ENCODE measurements around the gene CLN3. TPM values are rescaled to one million over a fixed set of nuclear protein-coding genes. Genes with fewer than 3 reads are reported as not detected.

CLN3 gene
- total and polyA plus RNA-seq, 3 experiments from 2014 or later, result 32.5 to 38.2 (median 36.1) TPM

DNA sequence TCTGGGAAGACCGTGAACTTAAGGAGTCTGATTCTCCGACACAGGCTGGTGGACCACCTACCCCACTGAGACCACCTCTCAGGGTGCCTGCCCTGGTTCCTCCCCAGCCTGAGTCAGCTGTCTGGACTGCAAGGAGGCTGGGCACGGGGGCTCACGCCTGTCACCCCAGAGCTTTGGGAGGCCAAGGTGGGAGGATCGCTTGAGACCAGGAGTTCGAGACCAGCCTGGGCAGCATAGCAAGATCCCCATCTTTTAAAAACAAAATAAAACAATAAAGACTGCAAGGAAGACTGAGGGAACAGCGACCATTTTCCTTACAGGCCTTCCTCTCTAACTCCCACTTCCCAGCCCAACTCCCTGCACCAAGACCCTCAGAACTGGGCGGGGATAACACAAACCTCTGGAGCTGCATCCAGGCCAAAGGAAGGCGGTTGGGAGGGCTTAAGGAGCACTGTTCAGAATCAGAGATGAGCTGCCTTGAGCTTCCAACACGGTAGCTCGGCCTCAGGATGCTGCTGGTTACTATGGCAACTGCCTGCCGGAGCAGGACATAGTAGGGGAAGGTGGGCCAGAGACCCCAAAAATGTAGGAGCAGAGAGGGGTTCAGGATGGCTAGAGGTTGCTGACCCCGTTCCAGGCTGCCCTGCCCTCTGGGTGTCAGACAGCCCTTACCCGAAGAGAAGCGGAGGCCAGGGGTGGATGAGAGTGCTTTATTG is 7.0 kb upstream of the CLN3 start:
- Mint-ChIP-seq H3K27ac (peak overlapping the region in 5 of 8 donors; percentile 51 to 87 (median 68)), H3K36me3 (peaks cover 0 to 38% (median 8%) of the 10 kb centered on the region in 3 donors), H3K9me3 (no peaks in the 10 kb centered on the region), H3K4me3 (peak overlapping the region in 1 of 7 donors; percentile 81), H3K4me1 (peaks cover 38 to 46% (median 44%) of the 10 kb centered on the region in 3 donors), H3K27me3 (no peaks in the 10 kb centered on the region)
- Histone ChIP-seq H3K27ac (ENCODE audit: low read depth, low read length) (no peak overlapping the region), H3K4me3 (ENCODE audit: low read length) (no peak overlapping the region), H3K27me3 (ENCODE audit: insufficient read depth, low read length, poor library complexity, severe bottlenecking) (no peaks in the 10 kb centered on the region), H3K9me3 (ENCODE audit: low read length) (no peaks in the 10 kb centered on the region), H3K36me3 (ENCODE audit: insufficient read depth, low read length) (no peaks in the 10 kb centered on the region), H3K4me1 (ENCODE audit: insufficient read depth, low read length) (peaks cover 33% of the 10 kb centered on the region)
- ChIA-PET CTCF (no interaction called here), POLR2A (no interaction called here)
- DNase-seq, result no peak

DNA sequence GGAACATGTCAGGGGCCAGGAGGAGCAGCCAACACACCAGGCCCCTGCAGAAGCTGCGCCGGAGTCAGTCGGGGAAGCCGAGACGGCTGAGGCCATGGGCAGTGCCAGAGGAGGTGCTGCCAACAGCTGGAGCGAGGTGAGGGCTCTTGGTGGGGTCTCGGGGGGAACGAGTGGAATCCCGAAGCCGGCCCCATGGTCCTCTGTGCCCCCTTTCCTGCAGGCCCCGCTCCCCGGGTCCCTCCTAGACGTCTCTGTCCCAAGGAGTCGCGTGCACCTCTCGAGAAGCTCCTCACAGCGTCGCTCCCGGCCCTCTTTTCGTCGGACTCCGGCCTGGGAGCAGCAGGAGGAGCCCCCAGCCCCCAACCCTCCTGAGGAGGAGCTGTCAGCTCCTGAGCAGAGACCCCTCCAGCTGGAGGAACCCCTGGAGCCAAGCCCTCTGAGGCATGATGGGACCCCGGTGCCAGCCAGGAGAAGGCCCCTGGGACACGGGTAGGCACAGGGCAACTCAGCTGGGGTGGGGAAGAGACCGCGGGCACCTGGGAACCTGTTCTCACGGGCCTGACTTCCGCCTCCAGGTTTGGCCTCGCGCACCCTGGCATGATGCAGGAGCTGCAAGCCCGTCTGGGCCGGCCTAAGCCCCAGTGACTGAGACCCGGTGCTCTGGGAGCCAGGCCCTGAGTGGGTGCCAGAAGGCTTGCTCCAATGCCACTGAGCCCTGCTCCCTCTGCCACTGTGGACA is 6.2 kb upstream of the CLN3 start:
- Histone ChIP-seq H3K4me1 (ENCODE audit: insufficient read depth, low read length) (peaks cover 41% of the 10 kb centered on the region), H3K36me3 (ENCODE audit: insufficient read depth, low read length) (no peaks in the 10 kb centered on the region), H3K4me3 (ENCODE audit: low read length) (no peak overlapping the region), H3K9me3 (ENCODE audit: low read length) (no peaks in the 10 kb centered on the region), H3K27me3 (ENCODE audit: insufficient read depth, low read length, poor library complexity, severe bottlenecking) (no peaks in the 10 kb centered on the region), H3K27ac (ENCODE audit: low read depth, low read length) (no peak overlapping the region)
- POLR2A ChIA-PET, result no interaction called here
- no peak for DNase-seq
- Mint-ChIP-seq H3K27ac (peak overlapping the region in 5 of 8 donors; percentile 19 to 100 (median 78)), H3K27me3 (no peaks in the 10 kb centered on the region), H3K9me3 (no peaks in the 10 kb centered on the region), H3K4me3 (peak overlapping the region in 3 of 7 donors; percentile 8 to 86 (median 32)), H3K36me3 (peaks cover 0 to 38% (median 8%) of the 10 kb centered on the region in 3 donors), H3K4me1 (peaks cover 45 to 54% (median 52%) of the 10 kb centered on the region in 3 donors)
- CTCF ChIA-PET, result no interaction called here

DNA sequence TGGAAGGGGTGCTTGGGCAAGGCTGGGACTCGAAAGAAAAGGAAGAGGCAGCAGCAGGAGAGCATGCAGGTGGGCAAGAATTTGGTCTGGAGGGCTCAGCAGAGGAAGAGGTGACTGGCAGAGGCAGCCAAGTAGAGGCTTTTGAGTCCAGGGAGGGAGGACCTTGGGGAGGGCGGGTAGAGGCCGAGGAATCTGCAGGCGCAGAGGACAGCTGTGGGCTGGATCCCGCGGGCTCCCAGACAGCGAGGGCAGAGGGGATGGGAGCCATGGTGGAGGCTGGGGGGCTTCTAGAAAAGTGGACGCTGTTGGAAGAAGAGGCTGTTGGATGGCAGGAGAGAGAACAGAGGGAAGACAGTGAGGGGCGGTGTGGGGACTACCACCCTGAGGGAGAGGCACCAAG is 5.5 kb upstream of the CLN3 start:
- Histone ChIP-seq H3K4me1 (ENCODE audit: insufficient read depth, low read length) (peaks cover 44% of the 10 kb centered on the region), H3K27me3 (ENCODE audit: insufficient read depth, low read length, poor library complexity, severe bottlenecking) (no peaks in the 10 kb centered on the region), H3K9me3 (ENCODE audit: low read length) (no peaks in the 10 kb centered on the region), H3K36me3 (ENCODE audit: insufficient read depth, low read length) (no peaks in the 10 kb centered on the region), H3K27ac (ENCODE audit: low read depth, low read length) (no peak overlapping the region), H3K4me3 (ENCODE audit: low read length) (no peak overlapping the region)
- peak overlapping the region in 6 of 7 donors; percentile 8 to 86 (median 32) for H3K4me3 Mint-ChIP-seq
- DNase-seq, result no peak
- peaks cover 0 to 38% (median 8%) of the 10 kb centered on the region in 3 donors for H3K36me3 Mint-ChIP-seq
- peaks cover 48 to 59% (median 54%) of the 10 kb centered on the region in 3 donors for H3K4me1 Mint-ChIP-seq
- no peaks in the 10 kb centered on the region for H3K9me3 Mint-ChIP-seq
- CTCF ChIA-PET, result interaction anchor here (0.8 kb wide), 1 partner anchor 44 kb away, joined by 5 read pairs; no protein-coding TSS in a partner anchor
- peak overlapping the region; percentile 72 to 100 (median 96) for H3K27ac Mint-ChIP-seq
- no peaks in the 10 kb centered on the region for H3K27me3 Mint-ChIP-seq
- POLR2A ChIA-PET, result no interaction called here

- H3K9me3 Mint-ChIP-seq, result no peaks in the 10 kb centered on the region
- H3K27ac Mint-ChIP-seq, result peak overlapping the region; percentile 91 to 100 (median 99)
- peaks cover 44% of the 10 kb centered on the region for H3K4me1 ChIP-seq (ENCODE audit: insufficient read depth, low read length)
- CTCF ChIA-PET, result interaction anchor here (0.8 kb wide), 1 partner anchor 45 kb away, joined by 5 read pairs; no protein-coding TSS in a partner anchor
- H3K27ac ChIP-seq (ENCODE audit: low read depth, low read length), result no peak overlapping the region
- H3K4me3 Mint-ChIP-seq, result peak overlapping the region in 4 of 7 donors; percentile 8 to 86 (median 35)
- no peaks in the 10 kb centered on the region for H3K36me3 ChIP-seq (ENCODE audit: insufficient read depth, low read length)
- peaks cover 53 to 64% (median 59%) of the 10 kb centered on the region in 3 donors for H3K4me1 Mint-ChIP-seq
- peaks cover 0 to 42% (median 8%) of the 10 kb centered on the region in 3 donors for H3K36me3 Mint-ChIP-seq
- POLR2A ChIA-PET, result no interaction called here
- H3K27me3 Mint-ChIP-seq, result no peaks in the 10 kb centered on the region
- no peaks in the 10 kb centered on the region for H3K27me3 ChIP-seq (ENCODE audit: insufficient read depth, low read length, poor library complexity, severe bottlenecking)
- no peak overlapping the region for H3K4me3 ChIP-seq (ENCODE audit: low read length)
- DNase-seq, result no peak
- no peaks in the 10 kb centered on the region for H3K9me3 ChIP-seq (ENCODE audit: low read length)
Measured at GRCh38 chr16:28496844-28497243, 5.0 kb upstream of the CLN3 start.

GRCh38 chr16:28495795-28496749 is 4.2 kb upstream of the CLN3 start:
- Histone ChIP-seq H3K4me3 (ENCODE audit: low read length) (peak overlapping the region; percentile 79), H3K36me3 (ENCODE audit: insufficient read depth, low read length) (no peaks in the 10 kb centered on the region), H3K27me3 (ENCODE audit: insufficient read depth, low read length, poor library complexity, severe bottlenecking) (no peaks in the 10 kb centered on the region), H3K4me1 (ENCODE audit: insufficient read depth, low read length) (peaks cover 48% of the 10 kb centered on the region), H3K27ac (ENCODE audit: low read depth, low read length) (peak overlapping the region; percentile 85), H3K9me3 (ENCODE audit: low read length) (no peaks in the 10 kb centered on the region)
- no peaks in the 10 kb centered on the region for H3K9me3 Mint-ChIP-seq
- H3K27me3 Mint-ChIP-seq, result no peaks in the 10 kb centered on the region
- H3K4me1 Mint-ChIP-seq, result peaks cover 57 to 72% (median 64%) of the 10 kb centered on the region in 3 donors
- POLR2A ChIA-PET, result no interaction called here
- CTCF ChIA-PET, result no interaction called here
- H3K36me3 Mint-ChIP-seq, result peaks cover 0 to 50% (median 8%) of the 10 kb centered on the region in 3 donors
- H3K27ac Mint-ChIP-seq, result peak overlapping the region; percentile 92 to 100 (median 99)
- DNase-seq, result no peak
- H3K4me3 Mint-ChIP-seq, result peak overlapping the region; percentile 88 to 98 (median 93)

GRCh38 chr16:28495098-28495793 is 3.4 kb upstream of the CLN3 start:
- H3K4me1 ChIP-seq (ENCODE audit: insufficient read depth, low read length), result peaks cover 49% of the 10 kb centered on the region
- no peaks in the 10 kb centered on the region for H3K27me3 ChIP-seq (ENCODE audit: insufficient read depth, low read length, poor library complexity, severe bottlenecking)
- peak in 1 of 5 donors; percentile 15 for DNase-seq
- Mint-ChIP-seq H3K27ac (peak overlapping the region; percentile 92 to 100 (median 99)), H3K27me3 (no peaks in the 10 kb centered on the region), H3K4me1 (peaks cover 55 to 71% (median 67%) of the 10 kb centered on the region in 3 donors), H3K4me3 (peak overlapping the region; percentile 88 to 98 (median 93)), H3K36me3 (peaks cover 0 to 50% (median 8%) of the 10 kb centered on the region in 3 donors), H3K9me3 (no peaks in the 10 kb centered on the region)
- ChIA-PET CTCF (interaction anchor here (1.5 to 1.8 kb wide), 2 partner anchors 8 to 15 kb away, joined by 4 to 7 read pairs; no protein-coding TSS in a partner anchor), POLR2A (interaction anchor here (1.5 to 1.8 kb wide), 2 partner anchors 40 to 59 kb away, joined by 6 to 12 read pairs; partner anchors contain the start of gene SGF29)
- H3K9me3 ChIP-seq (ENCODE audit: low read length), result no peaks in the 10 kb centered on the region
- H3K27ac ChIP-seq (ENCODE audit: low read depth, low read length), result peak overlapping the region; percentile 85
- H3K36me3 ChIP-seq (ENCODE audit: insufficient read depth, low read length), result no peaks in the 10 kb centered on the region
- peak overlapping the region; percentile 79 for H3K4me3 ChIP-seq (ENCODE audit: low read length)

Measured in CD8-positive, alpha-beta memory T cell (primary cell).